IMR-90 (cell line): ENCODE results near the gene COL4A2. TPM values are rescaled to one million over a fixed set of nuclear protein-coding genes. Genes with fewer than 3 reads are reported as not detected.

ENCODE experiments used
- ATAC-seq: fragments of 200-7000 bp; cut with Tn5 transposase; 2 replicates; pipeline ENCODE4 v1.9.1; 2020; ENCODE audit warnings: low read depth, mild to moderate bottlenecking, moderate library complexity
- BruUV-seq: library from RNA; stranded (reverse); fragments of 400-500 nt; replicated peaks from 2 replicates; lab custom pipeline; 2021; lab: Mats Ljungman, UMichigan
- CTCF ChIA-PET: fragments of 300-600 bp; formaldehyde crosslinking; extraction: SDS; loops from one replicate; lab custom pipeline; 2021; ENCODE audit warnings: antibody characterized with exemption; lab: Yijun Ruan, JAX
- POLR2A ChIA-PET: fragments of 300-600 bp; sonication (Branson Sonifier 250); formaldehyde crosslinking; loops from one replicate; lab custom pipeline; 2022; ENCODE audit warnings: antibody characterized with exemption; ENCODE audit not compliant: unreplicated experiment; lab: Charles Lee
- DNase-seq: peaks from one replicate; pipeline ENCODE4 v3.0.0; 2013
- H2AFZ ChIP-seq: replicated peaks from 2 replicates; pipeline ENCODE3; 2013; ENCODE audit warnings: low read length, mild to moderate bottlenecking; ENCODE audit not compliant: poor library complexity
- H2AK5ac ChIP-seq: 2 replicates; pipeline ENCODE4 v1.6.1; 2013; ENCODE audit warnings: low read depth, low read length, inconsistent platforms
- H2AK9ac ChIP-seq: replicated peaks from 2 replicates; pipeline ENCODE3; 2013; ENCODE audit warnings: mild to moderate bottlenecking, low read depth, low read length, moderate library complexity; ENCODE audit not compliant: poor library complexity
- H2BK120ac ChIP-seq: 2 replicates; pipeline ENCODE4 v1.6.1; 2013; ENCODE audit warnings: low read depth, low read length, inconsistent platforms
- H2BK15ac ChIP-seq: 3 replicates; pipeline ENCODE4 v1.6.1; 2013; ENCODE audit warnings: low read depth, low read length, inconsistent platforms
- H2BK20ac ChIP-seq: 2 replicates; pipeline ENCODE4 v1.6.1; 2013; ENCODE audit warnings: low read depth, mild to moderate bottlenecking, inconsistent platforms, low read length, moderate library complexity
- H2BK5ac ChIP-seq: 2 replicates; pipeline ENCODE4 v1.6.1; 2013; ENCODE audit warnings: mild to moderate bottlenecking, low read depth, low read length, inconsistent platforms; ENCODE audit not compliant: poor library complexity, severe bottlenecking
- H3K14ac ChIP-seq: replicated peaks from 2 replicates; pipeline ENCODE4 v1.6.1; 2013; ENCODE audit warnings: low read depth, low read length, inconsistent platforms
- H3K18ac ChIP-seq: 2 replicates; pipeline ENCODE4 v1.6.1; 2013; ENCODE audit warnings: low read depth, low read length, control low read depth
- H3K23ac ChIP-seq: 2 replicates; pipeline ENCODE4 v1.6.1; 2013; ENCODE audit warnings: low read depth, low read length, inconsistent platforms
- H3K27ac ChIP-seq: 2 replicates; pipeline ENCODE4 v1.5.1; 2013; ENCODE audit warnings: mild to moderate bottlenecking, control low read depth, low read length; ENCODE audit not compliant: insufficient read depth
- H3K27me3 ChIP-seq: 2 replicates; pipeline ENCODE4 v1.6.1; 2013; ENCODE audit warnings: low read length; ENCODE audit not compliant: control insufficient read depth, insufficient read depth
- H3K36me3 ChIP-seq: 2 replicates; pipeline ENCODE4 v1.6.1; 2013; ENCODE audit warnings: low read length, mixed read lengths; ENCODE audit not compliant: control insufficient read depth, insufficient read depth
- H3K4ac ChIP-seq: 2 replicates; pipeline ENCODE4 v1.6.1; 2013; ENCODE audit warnings: low read depth, low read length, inconsistent platforms
- H3K4me1 ChIP-seq: 2 replicates; pipeline ENCODE4 v1.6.1; 2013; ENCODE audit warnings: low read length, mixed read lengths; ENCODE audit not compliant: control insufficient read depth, insufficient read depth
- H3K4me2 ChIP-seq: 2 replicates; pipeline ENCODE4 v1.6.1; 2013; ENCODE audit warnings: low read depth, mild to moderate bottlenecking, control low read depth, low read length, moderate library complexity
- H3K4me3 ChIP-seq: 2 replicates; pipeline ENCODE4 v1.5.1; 2013; ENCODE audit warnings: low read depth, mild to moderate bottlenecking, control low read depth, low read length, moderate library complexity; ENCODE audit not compliant: insufficient read depth
- H3K56ac ChIP-seq: 2 replicates; pipeline ENCODE4 v1.6.1; 2013; ENCODE audit warnings: low read length, inconsistent platforms; ENCODE audit not compliant: insufficient read depth; ENCODE audit errors: extremely low read depth
- H3K79me1 ChIP-seq, 2 experiments: 2 replicates each; pipeline ENCODE4 v1.6.1; 2013; ENCODE audit warnings: low read length in 2 of 2, inconsistent platforms in 1 of 2, low read depth in 1 of 2
- H3K9ac ChIP-seq: 2 replicates; pipeline ENCODE4 v1.6.1; 2013; ENCODE audit warnings: low read depth, low read length, control low read depth
- H3K9me1 ChIP-seq: 2 replicates; pipeline ENCODE4 v1.6.1; 2013; ENCODE audit warnings: low read length, inconsistent platforms; ENCODE audit not compliant: insufficient read depth
- H3K9me3 ChIP-seq: 2 replicates; pipeline ENCODE4 v1.6.1; 2013; ENCODE audit warnings: low read length; ENCODE audit not compliant: control insufficient read depth, insufficient read depth
- H4K20me1 ChIP-seq: 2 replicates; pipeline ENCODE4 v1.6.1; 2013; ENCODE audit warnings: low read length, inconsistent platforms; ENCODE audit not compliant: insufficient read depth
- H4K5ac ChIP-seq: 2 replicates; pipeline ENCODE4 v1.6.1; 2013; ENCODE audit warnings: mild to moderate bottlenecking, low read depth, low read length, control low read depth
- H4K8ac ChIP-seq, 2 experiments: 2 replicates each; pipeline ENCODE4 v1.6.1; 2013; ENCODE audit warnings: low read depth in 2 of 2, low read length in 2 of 2, control low read depth in 1 of 2, inconsistent platforms in 1 of 2
- H4K91ac ChIP-seq: 2 replicates; pipeline ENCODE4 v1.6.1; 2013; ENCODE audit warnings: low read depth, low read length, inconsistent platforms; ENCODE audit not compliant: insufficient read depth
- BHLHE40 ChIP-seq: fragments of 150-350 bp; IDR thresholded peaks from 2 replicates; pipeline ENCODE4 v1.6.1; 2016; ENCODE audit warnings: mild to moderate bottlenecking, low read depth, low read length
- CEBPB ChIP-seq: IDR thresholded peaks from 2 replicates; pipeline ENCODE4 v1.6.1; 2012; ENCODE audit warnings: low read depth, low read length, improper control_type of control experiment
- CHD1 ChIP-seq: IDR thresholded peaks from 2 replicates; pipeline ENCODE4 v1.6.1; 2012; ENCODE audit warnings: low read depth, low read length, improper control_type of control experiment
- CTCF ChIP-seq: conservative IDR thresholded peaks from 2 replicates; pipeline ENCODE4 v1.5.1; 2012; ENCODE audit warnings: mild to moderate bottlenecking, low read depth, low read length, improper control_type of control experiment
- ELK1 ChIP-seq: fragments of 150-350 bp; IDR thresholded peaks from 2 replicates; pipeline ENCODE4 v1.6.1; 2016; ENCODE audit warnings: low read depth, mild to moderate bottlenecking, low read length, moderate library complexity, borderline replicate concordance
- MAFK ChIP-seq: IDR thresholded peaks from 2 replicates; pipeline ENCODE4 v1.6.1; 2012; ENCODE audit warnings: low read depth, low read length, improper control_type of control experiment
- MAZ ChIP-seq: IDR thresholded peaks from 2 replicates; pipeline ENCODE4 v1.6.1; 2012; ENCODE audit warnings: low read depth, mild to moderate bottlenecking, low read length, improper control_type of control experiment, moderate library complexity, borderline replicate concordance
- MXI1 ChIP-seq: IDR thresholded peaks from 2 replicates; pipeline ENCODE4 v1.6.1; 2012; ENCODE audit warnings: low read depth, mild to moderate bottlenecking, low read length, moderate library complexity, borderline replicate concordance
- NFE2L2 ChIP-seq: fragments of 150-350 bp; IDR thresholded peaks from 2 replicates; pipeline ENCODE4 v1.6.1; 2016; ENCODE audit warnings: low read depth, mild to moderate bottlenecking, low read length
- POLR2A ChIP-seq: IDR thresholded peaks from 2 replicates; pipeline ENCODE4 v1.6.1; 2012; ENCODE audit warnings: mild to moderate bottlenecking, low read depth, low read length
- RAD21 ChIP-seq: IDR thresholded peaks from 2 replicates; pipeline ENCODE4 v1.6.1; 2012; ENCODE audit warnings: low read length, improper control_type of control experiment
- RFX5 ChIP-seq: IDR thresholded peaks from 2 replicates; pipeline ENCODE4 v1.8.0; 2012; ENCODE audit warnings: low read depth, mild to moderate bottlenecking, low read length, moderate library complexity
- SMC3 ChIP-seq: fragments of 150-350 bp; IDR thresholded peaks from 2 replicates; pipeline ENCODE4 v1.6.1; 2016; ENCODE audit warnings: low read depth, mild to moderate bottlenecking, antibody characterized with exemption, low read length, moderate library complexity
- WGBS, 2 experiments: methylation state at CpG; one replicate each; pipeline versions ENCODE4 v1.1.5 to v1.1.7; 2013; ENCODE audit warnings: missing lambda C conversion rate in 2 of 2; ENCODE audit not compliant: insufficient read length in 1 of 2; ENCODE audit errors: extremely low coverage in 2 of 2; 5-methylcytosine and 5-hydroxymethylcytosine counted together
- dilution Hi-C: fragments of 300-500 bp; cut with HindIII; formaldehyde crosslinking; loops from one replicate; pipeline ENCODE4 v1.14.3; 2018; ENCODE audit warnings: low sequenced_read_pairs; ENCODE audit not compliant: unreplicated experiment
- in situ Hi-C: fragments of 300-500 bp; cut with MboI; formaldehyde crosslinking; loops from 3 replicates; pipeline ENCODE4 v1.14.3; 2019; ENCODE audit warnings: low sequenced_read_pairs, inconsistent platforms, mixed read lengths
- intact Hi-C: fragments of 100-400 bp; cut with micrococcal nuclease; formaldehyde crosslinking; loops from 2 replicates; pipeline ENCODE4 v1.10.0; 2022
- polyA plus RNA-seq, 3 experiments: library from polyadenylated mRNA; depleted of rRNA; stranded (reverse); fragments of >200 nt; gene quantifications; 2 replicates each; pipeline ENCODE4 v1.2.3, GENCODE V29; 2012; ENCODE audit warnings: low replicate concordance in 1 of 3
- total RNA-seq: library from RNA; depleted of rRNA; stranded (reverse); fragments of >200 nt; gene quantifications from 2 replicates; pipeline ENCODE4 v1.2.3, GENCODE V29; 2012

The COL4A2 gene
- total and polyA plus RNA-seq, 2 of the 4 experiments (the other 2 are of a cell fraction) = 90.7 to 457 TPM

GRCh38 chr13:110393761-110394160 lies 86.7 kb downstream of the COL4A2 start:
- H3K4ac ChIP-seq = peak overlapping the region; percentile 96
- H3K4me2 ChIP-seq = no peak overlapping the region
- ChIA-PET POLR2A (no interaction called here), CTCF (no interaction called here)
- peaks cover 33% of the 10 kb centered on the region for H3K9me1 ChIP-seq
- TF ChIP-seq NFE2L2 = no peak
- no peak for TF ChIP-seq ELK1
- TF ChIP-seq CEBPB = no peak
- TF ChIP-seq MXI1 = no peak
- no peak for TF ChIP-seq RFX5
- TF ChIP-seq MAFK = no peak
- TF ChIP-seq RAD21 = no peak
- no peak for TF ChIP-seq BHLHE40
- TF ChIP-seq CTCF = no peak
- no peak for TF ChIP-seq MAZ
- TF ChIP-seq CHD1 = no peak
- TF ChIP-seq POLR2A = no peak
- TF ChIP-seq SMC3 = no peak
- H3K14ac ChIP-seq = peak overlapping the region; percentile 97
- no peak overlapping the region for H3K9ac ChIP-seq
- no peaks in the 10 kb centered on the region for H3K9me3 ChIP-seq
- no peak overlapping the region for H2AFZ ChIP-seq
- peak overlapping the region; percentile 97 for H2BK120ac ChIP-seq
- H4K91ac ChIP-seq = peak overlapping the region; percentile 97
- H3K4me1 ChIP-seq = peaks cover 43% of the 10 kb centered on the region
- no peaks in the 10 kb centered on the region for H3K27me3 ChIP-seq
- intact Hi-C loops = no loop called here
- no peaks in the 10 kb centered on the region; the same call in 1 of the 2 replicates for H4K20me1 ChIP-seq
- peak overlapping the region; percentile 90; the same call in 1 of the 2 replicates for H2AK5ac ChIP-seq
- peak overlapping the region; percentile 99 for H2BK5ac ChIP-seq
- dilution Hi-C loops = no loop called here
- peaks cover 14% of the 10 kb centered on the region for H3K36me3 ChIP-seq
- WGBS, 2 experiments = no CpG with 5 or more reads among the region's 4 CpGs
- in situ Hi-C loops = no loop called here
- no peak overlapping the region for H3K4me3 ChIP-seq
- H3K56ac ChIP-seq = peak overlapping the region; percentile 47; the same call in 1 of the 2 replicates
- H2BK20ac ChIP-seq = peak overlapping the region; percentile 98
- H3K18ac ChIP-seq = peak overlapping the region; percentile 55; the same call in 1 of the 2 replicates
- H3K27ac ChIP-seq = peak overlapping the region; percentile 9
- H2AK9ac ChIP-seq = no peak overlapping the region
- ATAC-seq (no peak), DNase-seq (no peak)
- peaks cover 30 to 68% of the 10 kb centered on the region in 2 experiments for H3K79me1 ChIP-seq
- no TSS peak for BruUV-seq
- H3K23ac ChIP-seq = peak overlapping the region; percentile 98
- peak overlapping the region; percentile 95; the same call in 1 of the 3 replicates for H2BK15ac ChIP-seq
- peak overlapping the region; percentile 39; the same call in 1 of the 2 replicates for H4K5ac ChIP-seq
- peak overlapping the region; percentile 95 to 97; a peak in 3 of 4 replicates for H4K8ac ChIP-seq
